Activated B cell treated with CpG ODN at 0.5 μM for 24 hours (primary cell): Measurements from ENCODE around the gene AXIN1. TPM values are rescaled to one million over a fixed set of nuclear protein-coding genes. Genes with fewer than 3 reads are reported as not detected.

ENCODE experiments used
- ATAC-seq: fragments of 200-7000 bp; cut with Tn5 transposase; one replicate; pipeline ENCODE4 v1.10.0; 2021; ENCODE audit warnings: low read depth, mild to moderate bottlenecking, moderate library complexity
- CTCF ChIA-PET: fragments of 350-600 bp; sonication (Branson Sonifier 250); formaldehyde crosslinking; loops from one replicate; lab custom pipeline; 2021; ENCODE audit warnings: antibody characterized with exemption; lab: Charles Lee
- POLR2A ChIA-PET: fragments of 350-600 bp; sonication (Branson Sonifier 250); formaldehyde crosslinking; loops from one replicate; lab custom pipeline; 2021; ENCODE audit warnings: antibody characterized with exemption; lab: Charles Lee
- DNase-seq: peaks from one replicate; pipeline ENCODE4 v3.0.0; 2022
- H3K27ac Mint-ChIP-seq: one replicate; pipeline ENCODE4 v1.8.0; 2020; ENCODE audit warnings: mixed read lengths
- H3K27me3 Mint-ChIP-seq: one replicate; pipeline ENCODE4 v1.8.0; 2021; ENCODE audit warnings: mixed read lengths
- H3K36me3 Mint-ChIP-seq: one replicate; pipeline ENCODE4 v1.8.0; 2021; ENCODE audit warnings: low read depth, mixed read lengths
- H3K4me1 Mint-ChIP-seq: one replicate; pipeline ENCODE4 v1.8.0; 2021; ENCODE audit warnings: mixed read lengths
- H3K4me3 Mint-ChIP-seq: one replicate; pipeline ENCODE4 v1.8.0; 2020; ENCODE audit warnings: mild to moderate bottlenecking, mixed read lengths
- H3K9me3 Mint-ChIP-seq: one replicate; pipeline ENCODE4 v1.8.0; 2020; ENCODE audit warnings: mixed read lengths
- intact Hi-C: fragments of 100-400 bp; cut with micrococcal nuclease; formaldehyde crosslinking; loops from one replicate; pipeline ENCODE4 v1.15.1; 2024
- total RNA-seq: library from RNA; stranded (reverse); gene quantifications from 2 replicates; pipeline ENCODE4 v1.2.3, GENCODE V29; 2022
- TF ChIP-seq, protein P1 (sequence below): fragments of 200-600 bp; IDR thresholded peaks from one replicate; pipeline ENCODE4 v1.8.0; 2022; ENCODE audit warnings: antibody characterized with exemption, mild to moderate bottlenecking

Gene AXIN1
- total RNA-seq, 1 donor from 2014 or later, result 30.6 TPM

DNA sequence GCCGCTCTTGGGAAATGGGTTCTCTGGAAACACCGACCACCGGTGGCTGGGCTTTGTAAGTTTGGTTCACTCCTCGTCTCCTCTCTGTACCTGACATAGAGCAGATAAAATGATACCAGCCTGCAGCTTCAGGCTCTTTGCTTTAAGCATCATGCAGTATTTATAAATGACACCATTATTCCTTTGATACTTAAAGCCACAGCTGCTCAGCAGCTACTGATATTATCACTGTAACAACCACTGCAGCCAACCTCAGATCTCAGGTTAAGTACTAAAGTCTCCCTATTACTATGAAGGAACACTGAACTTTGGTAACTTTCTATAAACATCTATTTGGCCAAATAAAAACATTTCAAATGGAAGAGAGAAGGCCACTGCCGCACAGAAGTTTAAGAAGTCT, 34.9 kb downstream of the AXIN1 start:
- no peaks in the 10 kb centered on the region for H3K27me3 Mint-ChIP-seq
- H3K36me3 Mint-ChIP-seq, result peaks cover 48% of the 10 kb centered on the region
- CTCF ChIA-PET, result no interaction called here
- no peak for DNase-seq
- H3K4me1 Mint-ChIP-seq, result peaks cover 19% of the 10 kb centered on the region
- POLR2A ChIA-PET, result no interaction called here
- H3K27ac Mint-ChIP-seq, result no peak overlapping the region
- ATAC-seq, result no peak
- intact Hi-C loops, result no loop called here
- no peaks in the 10 kb centered on the region for H3K9me3 Mint-ChIP-seq
- no peak overlapping the region for H3K4me3 Mint-ChIP-seq
- TF ChIP-seq, protein P1, sequence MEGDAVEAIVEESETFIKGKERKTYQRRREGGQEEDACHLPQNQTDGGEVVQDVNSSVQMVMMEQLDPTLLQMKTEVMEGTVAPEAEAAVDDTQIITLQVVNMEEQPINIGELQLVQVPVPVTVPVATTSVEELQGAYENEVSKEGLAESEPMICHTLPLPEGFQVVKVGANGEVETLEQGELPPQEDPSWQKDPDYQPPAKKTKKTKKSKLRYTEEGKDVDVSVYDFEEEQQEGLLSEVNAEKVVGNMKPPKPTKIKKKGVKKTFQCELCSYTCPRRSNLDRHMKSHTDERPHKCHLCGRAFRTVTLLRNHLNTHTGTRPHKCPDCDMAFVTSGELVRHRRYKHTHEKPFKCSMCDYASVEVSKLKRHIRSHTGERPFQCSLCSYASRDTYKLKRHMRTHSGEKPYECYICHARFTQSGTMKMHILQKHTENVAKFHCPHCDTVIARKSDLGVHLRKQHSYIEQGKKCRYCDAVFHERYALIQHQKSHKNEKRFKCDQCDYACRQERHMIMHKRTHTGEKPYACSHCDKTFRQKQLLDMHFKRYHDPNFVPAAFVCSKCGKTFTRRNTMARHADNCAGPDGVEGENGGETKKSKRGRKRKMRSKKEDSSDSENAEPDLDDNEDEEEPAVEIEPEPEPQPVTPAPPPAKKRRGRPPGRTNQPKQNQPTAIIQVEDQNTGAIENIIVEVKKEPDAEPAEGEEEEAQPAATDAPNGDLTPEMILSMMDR, result no peak

GRCh38 chr16:316741-317464, 35.6 kb downstream of the AXIN1 start:
- intact Hi-C loops, result no loop called here
- Mint-ChIP-seq H3K27ac (no peak overlapping the region), H3K4me1 (peaks cover 17% of the 10 kb centered on the region), H3K9me3 (no peaks in the 10 kb centered on the region), H3K27me3 (no peaks in the 10 kb centered on the region), H3K36me3 (peaks cover 55% of the 10 kb centered on the region), H3K4me3 (no peak overlapping the region)
- POLR2A ChIA-PET, result no interaction called here
- TF ChIP-seq, protein P1, result no peak
- DNase-seq, result no peak
- CTCF ChIA-PET, result no interaction called here
- ATAC-seq, result no peak

GRCh38 chr16:314795-315299, 37.7 kb downstream of the AXIN1 start:
- intact Hi-C loops, result no loop called here
- DNase-seq (no peak), ATAC-seq (no peak)
- H3K9me3 Mint-ChIP-seq, result no peaks in the 10 kb centered on the region
- CTCF ChIA-PET, result no interaction called here
- no peaks in the 10 kb centered on the region for H3K27me3 Mint-ChIP-seq
- peaks cover 61% of the 10 kb centered on the region for H3K36me3 Mint-ChIP-seq
- POLR2A ChIA-PET, result no interaction called here
- H3K27ac Mint-ChIP-seq, result no peak overlapping the region
- no peak overlapping the region for H3K4me3 Mint-ChIP-seq
- TF ChIP-seq, protein P1, result no peak
- H3K4me1 Mint-ChIP-seq, result peaks cover 11% of the 10 kb centered on the region

- ATAC-seq (no peak), DNase-seq (no peak)
- CTCF ChIA-PET, result no interaction called here
- Mint-ChIP-seq H3K27me3 (no peaks in the 10 kb centered on the region), H3K4me3 (no peak overlapping the region), H3K4me1 (peaks cover 10% of the 10 kb centered on the region), H3K36me3 (peaks cover 61% of the 10 kb centered on the region), H3K9me3 (no peaks in the 10 kb centered on the region), H3K27ac (no peak overlapping the region)
- intact Hi-C loops, result no loop called here
- TF ChIP-seq, protein P1, result no peak
- POLR2A ChIA-PET, result no interaction called here
These were observed 38.2 kb downstream of the AXIN1 start for GRCh38 chr16:314351-314750.

DNA sequence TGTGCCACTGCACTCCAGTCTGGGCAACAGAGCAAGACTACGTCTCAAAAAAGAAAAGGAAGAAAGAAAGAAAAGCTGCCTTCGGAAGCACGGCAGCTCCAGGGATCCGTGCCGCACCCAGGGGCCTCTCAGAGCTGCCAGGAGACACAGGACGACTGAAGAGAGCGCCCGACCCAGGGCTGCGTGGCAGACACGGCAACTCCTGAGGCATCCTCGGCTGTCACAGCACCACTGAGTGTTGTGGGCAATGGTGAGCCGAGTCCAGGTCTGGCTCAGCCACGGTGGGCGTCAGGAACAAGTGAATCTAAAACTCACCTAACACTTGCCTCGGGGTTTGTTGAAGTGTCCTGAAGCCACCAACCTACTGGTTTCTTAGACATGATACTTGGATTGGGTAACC, 40.8 kb downstream of the AXIN1 start:
- ChIA-PET CTCF (no interaction called here), POLR2A (no interaction called here)
- H3K27me3 Mint-ChIP-seq, result no peaks in the 10 kb centered on the region
- no peak overlapping the region for H3K27ac Mint-ChIP-seq
- ATAC-seq, result no peak
- no peaks in the 10 kb centered on the region for H3K9me3 Mint-ChIP-seq
- DNase-seq, result no peak
- H3K36me3 Mint-ChIP-seq, result peaks cover 61% of the 10 kb centered on the region
- TF ChIP-seq, protein P1, result no peak
- H3K4me3 Mint-ChIP-seq, result no peak overlapping the region
- peaks cover 8% of the 10 kb centered on the region for H3K4me1 Mint-ChIP-seq
- intact Hi-C loops, result no loop called here
